ENCODE results near the gene LSAMP. TPM values are rescaled to one million over a fixed set of nuclear protein-coding genes. Genes with fewer than 3 reads are reported as not detected.

LSAMP gene
- total and polyA plus RNA-seq, 2 donors: 0.71 to 1.5 TPM

DNA sequence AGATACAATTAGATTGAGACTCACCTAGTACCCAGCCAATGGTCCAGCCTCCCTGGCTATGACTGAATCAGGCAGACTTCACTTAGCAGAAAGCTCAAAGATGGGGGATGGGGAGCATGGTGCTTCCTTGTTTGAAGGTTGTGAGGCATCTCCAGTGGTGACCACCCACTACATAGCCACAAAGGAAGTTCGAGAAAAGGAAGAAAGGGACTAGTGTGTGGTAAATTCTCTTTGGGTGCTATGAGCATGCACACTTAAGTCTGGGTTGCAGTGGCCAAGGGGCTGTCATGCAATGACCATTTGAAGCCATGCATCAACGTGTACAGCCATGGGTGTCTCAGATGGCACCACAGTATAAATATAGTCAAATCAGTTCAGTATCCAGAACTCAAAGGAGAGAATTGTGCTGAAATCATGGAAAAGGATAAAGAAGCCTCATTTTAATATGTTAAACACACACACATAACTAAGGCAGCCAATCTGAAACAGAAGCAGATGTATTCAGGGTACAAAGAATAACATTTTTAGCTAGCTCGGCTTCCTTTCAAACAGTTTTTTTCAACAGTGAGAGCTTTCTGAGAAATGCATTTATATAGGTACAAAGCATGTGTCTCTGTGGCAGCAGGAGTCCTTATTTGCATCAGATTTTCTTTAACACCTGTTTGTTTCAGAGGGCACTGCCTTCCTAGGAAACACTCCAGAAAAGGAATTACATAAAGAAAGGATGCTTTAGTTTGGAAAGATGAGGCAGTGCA, 546.5 kb downstream of the LSAMP start:
- H3K36me3 ChIP-seq (ENCODE audit: control insufficient read depth in 2 of 2, insufficient read depth in 2 of 2, low read length in 1 of 2): no peaks in the 10 kb centered on the region
- WGBS: 78% methylated on average over 3 of the region's 3 CpGs
- no peak overlapping the region for H3K27ac ChIP-seq (ENCODE audit: low read depth in 1 of 2, low read length in 1 of 2)
- no peaks in the 10 kb centered on the region for H3K9me3 ChIP-seq (ENCODE audit: control insufficient read depth in 2 of 2, insufficient read depth in 1 of 2, low read length in 1 of 2)
- H3K4me3 ChIP-seq (ENCODE audit: low read length in 2 of 2): no peak overlapping the region
- DNase-seq (ENCODE audit: low read depth in 6 of 9, low spot score in 9 of 9): no peak
- no peaks in the 10 kb centered on the region for H3K4me1 ChIP-seq (ENCODE audit: control insufficient read depth in 2 of 2, insufficient read depth in 2 of 2, low read length in 2 of 2)
- no peaks in the 10 kb centered on the region for H3K27me3 ChIP-seq (ENCODE audit: control insufficient read depth in 2 of 2, insufficient read depth in 1 of 2, low read length in 1 of 2)

DNA sequence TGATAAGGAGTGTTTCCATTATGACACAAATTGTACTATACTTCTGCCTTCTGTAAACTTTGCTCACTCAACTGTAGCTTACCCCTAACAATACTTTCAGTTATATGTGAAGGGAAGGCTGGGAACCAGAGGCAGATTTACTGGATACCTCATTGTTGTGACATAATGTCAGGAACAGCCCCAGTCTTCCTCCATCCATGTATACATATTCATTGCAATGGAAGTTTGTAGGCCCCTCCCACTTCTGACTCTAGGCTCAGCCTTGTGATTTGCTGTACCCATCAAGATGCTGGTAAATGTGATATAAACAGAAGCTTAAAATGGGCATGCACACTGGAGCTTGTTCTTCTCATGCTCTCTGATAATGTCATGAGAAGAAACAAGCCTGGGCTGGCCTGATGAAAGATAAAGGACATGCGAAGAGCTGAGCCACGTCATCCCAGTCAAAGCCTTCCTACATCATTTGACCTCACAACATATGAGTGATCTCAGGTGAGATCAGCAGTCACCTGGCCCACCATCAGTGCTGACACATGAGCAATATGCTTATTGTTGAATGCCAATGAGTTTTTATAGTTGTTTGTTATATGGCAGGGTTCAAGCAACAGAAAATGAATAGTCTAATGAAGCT, 554.2 kb downstream of the LSAMP start:
- WGBS: 91% methylated on average over 2 of the region's 2 CpGs
- H3K4me3 ChIP-seq (ENCODE audit: low read length in 2 of 2): no peak overlapping the region
- no peaks in the 10 kb centered on the region for H3K27me3 ChIP-seq (ENCODE audit: control insufficient read depth in 2 of 2, insufficient read depth in 1 of 2, low read length in 1 of 2)
- no peaks in the 10 kb centered on the region for H3K4me1 ChIP-seq (ENCODE audit: control insufficient read depth in 2 of 2, insufficient read depth in 2 of 2, low read length in 2 of 2)
- DNase-seq (ENCODE audit: low read depth in 6 of 9, low spot score in 9 of 9): no peak
- H3K9me3 ChIP-seq (ENCODE audit: control insufficient read depth in 2 of 2, insufficient read depth in 1 of 2, low read length in 1 of 2): no peaks in the 10 kb centered on the region
- no peak overlapping the region for H3K27ac ChIP-seq (ENCODE audit: low read depth in 1 of 2, low read length in 1 of 2)
- no peaks in the 10 kb centered on the region for H3K36me3 ChIP-seq (ENCODE audit: control insufficient read depth in 2 of 2, insufficient read depth in 2 of 2, low read length in 1 of 2)

DNA sequence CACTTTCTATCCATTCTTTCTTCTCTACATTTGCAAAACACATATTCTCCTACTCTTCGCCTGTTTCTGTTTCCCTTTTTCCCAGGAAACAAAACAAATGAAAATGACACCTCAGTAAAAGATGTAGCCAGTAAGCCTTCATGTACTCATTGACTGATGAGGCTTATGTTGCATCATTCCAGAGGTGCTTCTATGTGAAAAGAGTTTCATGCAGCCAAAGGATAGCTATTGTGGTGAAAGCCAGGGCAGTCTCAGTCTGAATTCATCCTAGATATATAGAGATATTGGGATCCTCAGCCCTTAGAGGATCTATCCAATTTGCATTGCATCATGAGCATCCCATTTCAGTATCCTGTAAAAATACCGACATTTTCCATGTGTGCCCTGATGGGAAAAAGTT, 554.7 kb downstream of the LSAMP start:
- no peaks in the 10 kb centered on the region for H3K9me3 ChIP-seq (ENCODE audit: control insufficient read depth in 2 of 2, insufficient read depth in 1 of 2, low read length in 1 of 2)
- no peak overlapping the region for H3K4me3 ChIP-seq (ENCODE audit: low read length in 2 of 2)
- WGBS: 89% methylated on average over 2 of the region's 2 CpGs
- H3K27ac ChIP-seq (ENCODE audit: low read depth in 1 of 2, low read length in 1 of 2): no peak overlapping the region
- no peaks in the 10 kb centered on the region for H3K27me3 ChIP-seq (ENCODE audit: control insufficient read depth in 2 of 2, insufficient read depth in 1 of 2, low read length in 1 of 2)
- H3K4me1 ChIP-seq (ENCODE audit: control insufficient read depth in 2 of 2, insufficient read depth in 2 of 2, low read length in 2 of 2): no peaks in the 10 kb centered on the region
- H3K36me3 ChIP-seq (ENCODE audit: control insufficient read depth in 2 of 2, insufficient read depth in 2 of 2, low read length in 1 of 2): no peaks in the 10 kb centered on the region
- DNase-seq (ENCODE audit: low read depth in 6 of 9, low spot score in 9 of 9): no peak

DNA sequence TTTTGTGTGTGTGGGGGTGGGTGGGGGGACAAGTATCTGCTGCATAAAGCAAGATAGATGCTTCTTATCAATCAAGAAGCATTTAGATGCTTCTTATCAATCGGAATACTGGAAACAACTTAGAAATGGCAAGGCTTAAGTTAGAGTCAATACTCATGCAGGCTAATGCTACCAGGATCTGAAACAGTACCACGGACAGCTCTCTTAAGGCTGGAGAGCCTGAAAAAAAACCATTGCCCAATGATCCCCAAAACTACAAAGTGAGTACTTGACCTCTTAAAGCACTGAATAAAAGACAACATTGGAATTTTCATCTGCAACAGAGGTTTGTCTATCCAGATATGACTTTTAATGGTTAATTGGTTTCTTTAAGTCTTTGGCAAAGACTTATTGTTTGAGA, 559.7 kb downstream of the LSAMP start:
- DNase-seq (ENCODE audit: low read depth in 6 of 9, low spot score in 9 of 9): no peak
- Histone ChIP-seq H3K27ac (ENCODE audit: low read depth in 1 of 2, low read length in 1 of 2) (no peak overlapping the region), H3K4me1 (ENCODE audit: control insufficient read depth in 2 of 2, insufficient read depth in 2 of 2, low read length in 2 of 2) (no peaks in the 10 kb centered on the region), H3K36me3 (ENCODE audit: control insufficient read depth in 2 of 2, insufficient read depth in 2 of 2, low read length in 1 of 2) (no peaks in the 10 kb centered on the region), H3K9me3 (ENCODE audit: control insufficient read depth in 2 of 2, insufficient read depth in 1 of 2, low read length in 1 of 2) (no peaks in the 10 kb centered on the region), H3K4me3 (ENCODE audit: low read length in 2 of 2) (no peak overlapping the region), H3K27me3 (ENCODE audit: control insufficient read depth in 2 of 2, insufficient read depth in 1 of 2, low read length in 1 of 2) (no peaks in the 10 kb centered on the region)
- 69% methylated on average over 2 of the region's 2 CpGs for WGBS

DNA sequence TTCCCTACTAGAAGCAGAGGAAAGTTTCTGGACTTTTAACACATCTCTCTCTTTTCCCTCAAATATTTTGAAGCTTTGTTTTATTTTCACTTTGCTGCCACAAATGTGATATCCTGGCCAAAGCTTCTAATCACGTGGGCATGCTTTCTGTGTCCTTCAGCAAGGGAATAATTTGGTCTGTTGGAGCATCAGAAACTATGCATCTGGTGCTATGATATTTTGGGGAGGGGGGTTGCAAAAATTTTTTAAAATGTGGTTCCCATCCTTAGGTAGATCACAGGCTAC, 567.7 kb downstream of the LSAMP start:
- no peak overlapping the region for H3K4me3 ChIP-seq (ENCODE audit: low read length in 2 of 2)
- no peak overlapping the region for H3K27ac ChIP-seq (ENCODE audit: low read depth in 1 of 2, low read length in 1 of 2)
- no peaks in the 10 kb centered on the region for H3K9me3 ChIP-seq (ENCODE audit: control insufficient read depth in 2 of 2, insufficient read depth in 1 of 2, low read length in 1 of 2)
- H3K4me1 ChIP-seq (ENCODE audit: control insufficient read depth in 2 of 2, insufficient read depth in 2 of 2, low read length in 2 of 2): no peaks in the 10 kb centered on the region
- 49% methylated on average over 1 of the region's 1 CpG for WGBS
- no peaks in the 10 kb centered on the region for H3K27me3 ChIP-seq (ENCODE audit: control insufficient read depth in 2 of 2, insufficient read depth in 1 of 2, low read length in 1 of 2)
- no peaks in the 10 kb centered on the region for H3K36me3 ChIP-seq (ENCODE audit: control insufficient read depth in 2 of 2, insufficient read depth in 2 of 2, low read length in 1 of 2)
- DNase-seq (ENCODE audit: low read depth in 6 of 9, low spot score in 9 of 9): no peak

DNA sequence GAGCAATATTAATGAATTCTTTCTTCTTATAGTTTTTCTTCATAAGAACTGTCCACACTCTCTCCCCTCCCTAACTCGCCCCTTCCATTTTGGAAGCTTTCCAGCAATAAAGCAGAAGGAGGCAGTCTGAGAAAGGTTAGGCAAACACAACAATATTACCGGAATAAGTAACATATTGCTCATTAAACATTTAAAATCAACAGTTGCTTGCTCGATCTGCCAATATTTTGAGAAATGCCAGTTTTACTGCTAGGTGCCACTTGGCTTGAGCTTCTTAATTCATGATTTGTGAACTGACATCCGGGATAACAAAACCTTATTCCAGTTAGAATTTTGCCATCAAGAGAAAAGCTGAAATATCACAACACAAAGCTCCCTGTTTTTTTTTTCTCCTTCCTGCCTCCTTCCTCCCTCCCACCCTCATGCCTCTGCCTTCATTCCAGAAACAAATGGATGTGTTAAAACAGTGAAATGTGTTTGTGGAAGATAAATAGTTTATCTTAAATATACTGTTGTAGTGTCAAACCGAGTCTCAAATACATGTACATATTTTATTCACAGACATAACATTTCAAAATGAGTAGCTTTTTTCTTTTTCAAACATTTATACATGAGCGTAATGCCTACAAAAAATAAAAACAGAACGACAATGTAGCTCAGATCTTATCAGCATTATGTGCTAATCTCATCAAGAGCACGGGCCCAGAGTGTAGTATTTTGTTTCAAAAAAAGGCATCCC, 568.2 kb downstream of the LSAMP start:
- no peaks in the 10 kb centered on the region for H3K27me3 ChIP-seq (ENCODE audit: control insufficient read depth in 2 of 2, insufficient read depth in 1 of 2, low read length in 1 of 2)
- H3K4me3 ChIP-seq (ENCODE audit: low read length in 2 of 2): no peak overlapping the region
- DNase-seq (ENCODE audit: low read depth in 6 of 9, low spot score in 9 of 9): no peak
- 21% methylated on average over 8 of the region's 8 CpGs for WGBS
- H3K36me3 ChIP-seq (ENCODE audit: control insufficient read depth in 2 of 2, insufficient read depth in 2 of 2, low read length in 1 of 2): no peaks in the 10 kb centered on the region
- H3K9me3 ChIP-seq (ENCODE audit: control insufficient read depth in 2 of 2, insufficient read depth in 1 of 2, low read length in 1 of 2): no peaks in the 10 kb centered on the region
- H3K27ac ChIP-seq (ENCODE audit: low read depth in 1 of 2, low read length in 1 of 2): no peak overlapping the region
- no peaks in the 10 kb centered on the region for H3K4me1 ChIP-seq (ENCODE audit: control insufficient read depth in 2 of 2, insufficient read depth in 2 of 2, low read length in 2 of 2)

DNA sequence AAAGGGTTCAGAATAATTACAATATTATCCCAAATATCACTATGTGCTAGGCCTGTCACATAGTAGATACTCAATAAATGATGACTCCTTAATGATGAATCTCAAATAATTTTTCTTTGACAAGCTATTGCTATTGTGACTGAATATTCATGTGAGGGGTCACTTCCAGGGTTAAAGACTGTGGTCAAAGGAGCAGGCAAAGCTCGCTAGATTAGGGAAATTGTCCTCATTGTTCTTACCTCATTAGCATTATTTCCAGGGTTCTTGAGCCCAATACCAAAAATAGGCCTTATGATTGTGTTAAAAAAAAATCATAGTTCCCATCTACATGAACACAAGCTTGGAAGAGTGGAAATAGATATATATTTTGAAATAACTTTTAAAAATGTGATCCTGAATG, 569.8 kb downstream of the LSAMP start:
- H3K4me3 ChIP-seq (ENCODE audit: low read length in 2 of 2): no peak overlapping the region
- no peaks in the 10 kb centered on the region for H3K36me3 ChIP-seq (ENCODE audit: control insufficient read depth in 2 of 2, insufficient read depth in 2 of 2, low read length in 1 of 2)
- WGBS: 71% methylated on average over 1 of the region's 1 CpG
- H3K9me3 ChIP-seq (ENCODE audit: control insufficient read depth in 2 of 2, insufficient read depth in 1 of 2, low read length in 1 of 2): no peaks in the 10 kb centered on the region
- no peaks in the 10 kb centered on the region for H3K4me1 ChIP-seq (ENCODE audit: control insufficient read depth in 2 of 2, insufficient read depth in 2 of 2, low read length in 2 of 2)
- no peak overlapping the region for H3K27ac ChIP-seq (ENCODE audit: low read depth in 1 of 2, low read length in 1 of 2)
- no peak for DNase-seq (ENCODE audit: low read depth in 6 of 9, low spot score in 9 of 9)
- H3K27me3 ChIP-seq (ENCODE audit: control insufficient read depth in 2 of 2, insufficient read depth in 1 of 2, low read length in 1 of 2): no peaks in the 10 kb centered on the region

DNA sequence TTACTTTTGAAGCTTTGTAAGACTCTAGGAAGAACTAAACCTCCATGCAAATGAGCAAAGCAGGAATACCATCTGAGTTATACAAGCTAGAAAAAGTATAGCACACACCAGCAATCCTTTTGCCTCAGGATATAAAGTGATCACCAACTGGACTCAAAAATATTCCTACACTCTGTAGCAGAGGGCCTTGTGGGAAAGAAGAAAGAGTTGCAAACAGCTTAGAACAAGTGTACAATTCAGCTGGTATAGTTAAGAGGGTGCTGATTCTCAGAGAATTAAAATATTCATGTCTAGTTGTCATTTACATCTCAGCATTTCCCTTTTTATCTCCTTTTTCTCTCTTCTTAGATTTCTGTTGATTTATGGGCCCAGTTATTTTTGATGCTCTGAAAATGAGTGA, 573.6 kb downstream of the LSAMP start:
- DNase-seq (ENCODE audit: low read depth in 6 of 9, low spot score in 9 of 9): no peak
- Histone ChIP-seq H3K36me3 (ENCODE audit: control insufficient read depth in 2 of 2, insufficient read depth in 2 of 2, low read length in 1 of 2) (no peaks in the 10 kb centered on the region), H3K27me3 (ENCODE audit: control insufficient read depth in 2 of 2, insufficient read depth in 1 of 2, low read length in 1 of 2) (no peaks in the 10 kb centered on the region), H3K9me3 (ENCODE audit: control insufficient read depth in 2 of 2, insufficient read depth in 1 of 2, low read length in 1 of 2) (no peaks in the 10 kb centered on the region), H3K4me3 (ENCODE audit: low read length in 2 of 2) (no peak overlapping the region), H3K27ac (ENCODE audit: low read depth in 1 of 2, low read length in 1 of 2) (no peak overlapping the region), H3K4me1 (ENCODE audit: control insufficient read depth in 2 of 2, insufficient read depth in 2 of 2, low read length in 2 of 2) (no peaks in the 10 kb centered on the region)

DNA sequence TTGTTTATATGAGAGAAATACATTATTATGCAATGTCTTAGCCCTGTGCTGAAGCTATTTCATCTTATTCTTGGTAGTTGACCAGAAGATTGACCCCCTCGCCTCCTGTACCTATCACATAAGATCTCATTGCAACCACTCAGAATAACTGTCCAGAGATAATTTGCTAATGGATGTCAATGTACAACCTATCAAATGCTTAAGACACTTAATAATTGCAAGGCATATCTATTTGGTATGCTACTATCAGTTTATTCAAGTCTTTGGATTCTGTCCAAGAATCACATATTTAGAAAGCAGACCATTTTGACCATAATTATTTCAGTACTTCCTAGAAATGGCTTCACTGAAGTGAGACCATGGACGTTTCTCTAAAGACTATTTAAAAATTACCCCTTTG, 580.4 kb downstream of the LSAMP start:
- no peaks in the 10 kb centered on the region for H3K36me3 ChIP-seq (ENCODE audit: control insufficient read depth in 2 of 2, insufficient read depth in 2 of 2, low read length in 1 of 2)
- WGBS: 62% methylated on average over 2 of the region's 2 CpGs
- DNase-seq (ENCODE audit: low read depth in 6 of 9, low spot score in 9 of 9): no peak

More for the DNA sequence above, 580.4 kb downstream of the LSAMP start:
- no peak overlapping the region for H3K27ac ChIP-seq (ENCODE audit: low read depth in 1 of 2, low read length in 1 of 2)
- H3K9me3 ChIP-seq (ENCODE audit: control insufficient read depth in 2 of 2, insufficient read depth in 1 of 2, low read length in 1 of 2): no peaks in the 10 kb centered on the region
- H3K27me3 ChIP-seq (ENCODE audit: control insufficient read depth in 2 of 2, insufficient read depth in 1 of 2, low read length in 1 of 2): no peaks in the 10 kb centered on the region
- no peak overlapping the region for H3K4me3 ChIP-seq (ENCODE audit: low read length in 2 of 2)
- H3K4me1 ChIP-seq (ENCODE audit: control insufficient read depth in 2 of 2, insufficient read depth in 2 of 2, low read length in 2 of 2): no peaks in the 10 kb centered on the region
